ENCODE results near the gene KDM5D.
A peak's percentile ranks its signal among the peaks of the same experiment; 100 is the strongest.

Gene KDM5D

GRCh38 chrY:19744381-19745378 is at the start of gene KDM5D:
Gene KDM5D, minus strand, starts transcription at chrY:19744726. Its CDS starts 192 bp downstream, at chrY:19744534.
- Mint-ChIP-seq H3K4me1 (ENCODE audit: low read depth) (peaks cover 11% of the 10 kb centered on the region), H3K4me3 (peak within 1 kb of the TSS; percentile 93), H3K9me3 (peaks cover 8% of the 10 kb centered on the region), H3K36me3 (ENCODE audit: low read depth) (peaks cover 25% of the 10 kb centered on the region), H3K27ac (peak within 1 kb of the TSS; percentile 96), H3K27me3 (ENCODE audit: low read depth) (peaks cover 10% of the 10 kb centered on the region)
- DNase-seq (ENCODE audit: low spot score), result peak; percentile 52

DNA sequence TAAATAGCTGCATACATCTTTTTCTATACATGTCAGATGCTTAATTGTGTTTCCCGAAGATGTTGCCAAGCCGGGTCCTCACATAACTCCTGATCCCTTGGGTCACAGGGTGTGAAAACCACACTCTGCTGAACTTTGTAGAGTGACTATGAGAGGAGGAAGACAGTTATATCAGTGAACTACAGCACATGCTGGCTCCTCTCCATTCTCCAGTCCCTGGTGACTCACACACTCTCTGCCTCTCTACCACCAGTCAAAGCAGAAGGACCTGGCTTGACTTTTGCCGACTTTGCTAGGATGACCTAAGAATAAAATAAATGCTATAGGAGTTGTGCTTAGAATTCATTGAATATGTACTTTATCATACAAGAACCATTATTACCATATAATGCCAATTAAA is 23.8 kb upstream of the KDM5D start:
- no peak overlapping the region for H3K4me3 Mint-ChIP-seq
- DNase-seq (ENCODE audit: low spot score), result no peak
- no peaks in the 10 kb centered on the region for H3K9me3 Mint-ChIP-seq
- no peaks in the 10 kb centered on the region for H3K4me1 Mint-ChIP-seq (ENCODE audit: low read depth)
- no peaks in the 10 kb centered on the region for H3K36me3 Mint-ChIP-seq (ENCODE audit: low read depth)
- no peak overlapping the region for H3K27ac Mint-ChIP-seq
- H3K27me3 Mint-ChIP-seq (ENCODE audit: low read depth), result no peaks in the 10 kb centered on the region

GRCh38 chrY:19743331-19743730 is 1.2 kb downstream of the KDM5D start:
- H3K9me3 Mint-ChIP-seq, result no peaks in the 10 kb centered on the region
- no peak for DNase-seq (ENCODE audit: low spot score)
- H3K27ac Mint-ChIP-seq, result peak overlapping the region; percentile 96
- peaks cover 17% of the 10 kb centered on the region for H3K4me1 Mint-ChIP-seq (ENCODE audit: low read depth)
- peaks cover 3% of the 10 kb centered on the region for H3K27me3 Mint-ChIP-seq (ENCODE audit: low read depth)
- H3K4me3 Mint-ChIP-seq, result peak overlapping the region; percentile 93
- peaks cover 30% of the 10 kb centered on the region for H3K36me3 Mint-ChIP-seq (ENCODE audit: low read depth)

GRCh38 chrY:19742153-19742552 is 2.4 kb downstream of the KDM5D start:
- no peak for DNase-seq (ENCODE audit: low spot score)
- peaks cover 17% of the 10 kb centered on the region for H3K4me1 Mint-ChIP-seq (ENCODE audit: low read depth)
- no peaks in the 10 kb centered on the region for H3K9me3 Mint-ChIP-seq
- H3K27me3 Mint-ChIP-seq (ENCODE audit: low read depth), result no peaks in the 10 kb centered on the region
- H3K4me3 Mint-ChIP-seq, result no peak overlapping the region
- H3K27ac Mint-ChIP-seq, result no peak overlapping the region
- H3K36me3 Mint-ChIP-seq (ENCODE audit: low read depth), result peaks cover 30% of the 10 kb centered on the region

DNA sequence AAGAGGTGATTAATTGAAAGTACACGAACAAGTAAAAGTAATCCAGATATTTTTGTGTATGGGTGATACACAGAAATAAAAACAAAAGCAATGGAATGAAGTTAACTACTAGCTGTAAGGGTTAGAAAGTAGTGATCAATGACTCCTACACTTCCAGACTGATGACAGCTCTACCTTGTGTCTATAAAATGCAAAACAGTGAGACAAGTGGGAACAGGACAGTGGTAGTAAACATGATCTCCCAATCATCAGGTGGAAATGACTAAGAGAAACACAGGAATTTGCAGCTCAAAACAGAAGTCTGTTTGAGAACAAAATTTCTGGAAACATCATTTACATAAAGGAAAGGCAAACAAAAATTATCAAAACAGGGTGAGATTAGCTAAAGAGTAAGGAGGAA is 10.1 kb downstream of the KDM5D start:
- Mint-ChIP-seq H3K27me3 (ENCODE audit: low read depth) (no peaks in the 10 kb centered on the region), H3K27ac (no peak overlapping the region), H3K4me1 (ENCODE audit: low read depth) (peaks cover 10% of the 10 kb centered on the region), H3K4me3 (no peak overlapping the region), H3K9me3 (no peaks in the 10 kb centered on the region), H3K36me3 (ENCODE audit: low read depth) (peaks cover 48% of the 10 kb centered on the region)
- DNase-seq (ENCODE audit: low spot score), result no peak

GRCh38 chrY:19717950-19718349 is 26.6 kb downstream of the KDM5D start:
- Mint-ChIP-seq H3K27ac (no peak overlapping the region), H3K27me3 (ENCODE audit: low read depth) (no peaks in the 10 kb centered on the region), H3K4me3 (no peak overlapping the region), H3K36me3 (ENCODE audit: low read depth) (peaks cover 70% of the 10 kb centered on the region), H3K9me3 (no peaks in the 10 kb centered on the region), H3K4me1 (ENCODE audit: low read depth) (peaks cover 3% of the 10 kb centered on the region)
- DNase-seq (ENCODE audit: low spot score), result no peak

DNA sequence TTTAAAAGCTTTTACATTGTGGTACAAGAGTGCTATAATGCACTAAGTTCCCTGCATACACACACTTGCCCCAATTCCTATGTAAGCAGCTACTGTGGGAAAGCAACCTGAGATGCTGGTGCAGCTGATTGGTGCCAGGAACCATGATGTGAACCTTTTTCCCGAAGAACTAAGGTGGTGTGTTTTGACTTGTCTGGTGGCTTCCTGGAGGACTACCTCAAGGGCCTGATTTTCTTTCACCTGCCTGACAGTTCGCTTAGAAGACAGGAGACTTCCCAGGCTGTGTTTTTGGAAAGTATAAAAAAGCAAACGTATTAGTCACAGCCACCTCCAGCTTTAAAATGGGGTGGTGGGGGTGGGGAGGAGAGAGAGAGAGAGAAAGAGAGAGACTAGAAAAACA is 27.4 kb downstream of the KDM5D start:
- peaks cover 67% of the 10 kb centered on the region for H3K36me3 Mint-ChIP-seq (ENCODE audit: low read depth)
- H3K27me3 Mint-ChIP-seq (ENCODE audit: low read depth), result no peaks in the 10 kb centered on the region
- no peak for DNase-seq (ENCODE audit: low spot score)
- H3K9me3 Mint-ChIP-seq, result no peaks in the 10 kb centered on the region
- no peak overlapping the region for H3K4me3 Mint-ChIP-seq
- H3K27ac Mint-ChIP-seq, result no peak overlapping the region
- H3K4me1 Mint-ChIP-seq (ENCODE audit: low read depth), result peaks cover 8% of the 10 kb centered on the region

DNA sequence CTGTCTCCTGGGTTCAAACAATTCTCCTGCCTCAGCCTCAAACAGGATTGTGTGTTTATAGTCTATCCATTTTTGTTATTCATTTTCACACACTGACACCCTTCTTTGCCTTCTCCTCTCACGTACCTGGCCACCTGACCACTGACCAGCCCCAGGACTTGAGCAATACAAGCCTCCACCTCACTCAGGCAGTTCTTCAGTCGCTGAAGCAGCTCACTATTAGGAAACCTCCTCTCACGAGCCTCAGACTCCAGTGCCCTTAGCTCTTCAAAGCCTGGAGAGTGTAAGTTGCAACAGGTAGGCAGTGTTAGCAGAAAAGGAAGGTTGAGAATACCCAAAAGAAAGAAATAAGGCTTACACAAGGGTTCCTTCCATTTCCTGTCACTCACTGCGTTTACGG is 29.3 kb downstream of the KDM5D start:
- H3K27me3 Mint-ChIP-seq (ENCODE audit: low read depth), result no peaks in the 10 kb centered on the region
- H3K4me1 Mint-ChIP-seq (ENCODE audit: low read depth), result peaks cover 8% of the 10 kb centered on the region
- no peaks in the 10 kb centered on the region for H3K9me3 Mint-ChIP-seq
- no peak for DNase-seq (ENCODE audit: low spot score)
- H3K27ac Mint-ChIP-seq, result no peak overlapping the region
- H3K4me3 Mint-ChIP-seq, result no peak overlapping the region
- H3K36me3 Mint-ChIP-seq (ENCODE audit: low read depth), result peaks cover 64% of the 10 kb centered on the region

DNA sequence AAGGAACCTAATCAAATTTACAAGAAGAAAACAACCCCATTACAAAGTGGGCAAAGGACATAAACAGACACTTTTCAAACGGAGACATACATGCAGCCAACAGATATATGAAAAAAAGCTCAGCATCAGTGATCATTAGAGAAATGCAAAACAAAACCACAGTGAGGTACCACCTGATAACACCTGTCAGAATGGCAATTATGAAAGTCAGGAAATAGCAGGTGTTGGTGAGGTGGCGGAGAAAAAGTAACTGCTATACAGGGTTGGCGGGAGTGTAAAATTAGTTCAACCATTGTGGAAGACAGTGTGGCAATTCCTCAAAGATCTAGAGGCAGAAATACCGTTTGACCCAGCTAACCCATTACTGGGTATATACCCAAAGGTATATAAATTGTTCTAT is 31.1 kb downstream of the KDM5D start:
- Mint-ChIP-seq H3K27ac (no peak overlapping the region), H3K36me3 (ENCODE audit: low read depth) (peaks cover 67% of the 10 kb centered on the region)

GRCh38 chrY:19706273-19706672 is 38.3 kb downstream of the KDM5D start:
- Mint-ChIP-seq H3K27me3 (ENCODE audit: low read depth) (no peaks in the 10 kb centered on the region), H3K4me3 (no peak overlapping the region), H3K27ac (no peak overlapping the region), H3K9me3 (no peaks in the 10 kb centered on the region), H3K4me1 (ENCODE audit: low read depth) (no peaks in the 10 kb centered on the region), H3K36me3 (ENCODE audit: low read depth) (peaks cover 70% of the 10 kb centered on the region)
- DNase-seq (ENCODE audit: low spot score), result no peak

More for the DNA sequence above, 31.1 kb downstream of the KDM5D start:
- no peak for DNase-seq (ENCODE audit: low spot score)
- peaks cover 8% of the 10 kb centered on the region for H3K4me1 Mint-ChIP-seq (ENCODE audit: low read depth)
- H3K4me3 Mint-ChIP-seq, result no peak overlapping the region
- no peaks in the 10 kb centered on the region for H3K9me3 Mint-ChIP-seq
- H3K27me3 Mint-ChIP-seq (ENCODE audit: low read depth), result no peaks in the 10 kb centered on the region

GRCh38 chrY:19698495-19698894 is 46.0 kb downstream of the KDM5D start:
- Mint-ChIP-seq H3K27me3 (ENCODE audit: low read depth) (no peaks in the 10 kb centered on the region), H3K36me3 (ENCODE audit: low read depth) (peaks cover 71% of the 10 kb centered on the region), H3K9me3 (peaks cover 33% of the 10 kb centered on the region), H3K4me1 (ENCODE audit: low read depth) (no peaks in the 10 kb centered on the region), H3K27ac (no peak overlapping the region), H3K4me3 (no peak overlapping the region)
- DNase-seq (ENCODE audit: low spot score), result no peak

- peaks cover 8% of the 10 kb centered on the region for H3K9me3 Mint-ChIP-seq
- H3K27me3 Mint-ChIP-seq (ENCODE audit: low read depth), result no peaks in the 10 kb centered on the region
- DNase-seq (ENCODE audit: low spot score), result no peak
- H3K4me1 Mint-ChIP-seq (ENCODE audit: low read depth), result no peaks in the 10 kb centered on the region
- no peaks in the 10 kb centered on the region for H3K36me3 Mint-ChIP-seq (ENCODE audit: low read depth)
- H3K4me3 Mint-ChIP-seq, result no peak overlapping the region
- H3K27ac Mint-ChIP-seq, result no peak overlapping the region
Observed at GRCh38 chrY:19680821-19681220, 63.7 kb downstream of the KDM5D start.
